Panc1 (cell line): ENCODE data around the gene CFAP100. TPM values are rescaled to one million over a fixed set of nuclear protein-coding genes. Genes with fewer than 3 reads are reported as not detected.

Experiments used
- ATAC-seq: fragments of 200-7000 bp; cut with Tn5 transposase; 2 replicates; pipeline ENCODE4 v1.9.1; 2020; ENCODE audit warnings: mild to moderate bottlenecking, moderate library complexity
- BruUV-seq: library from RNA; stranded (reverse); fragments of 400-500 nt; replicated peaks from 2 replicates; lab custom pipeline; 2021; lab: Mats Ljungman, UMichigan
- CTCF ChIA-PET: fragments of 300-600 bp; sonication (Branson Sonifier 250); formaldehyde crosslinking; loops from one replicate; lab custom pipeline; 2022; ENCODE audit warnings: antibody characterized with exemption; lab: Charles Lee
- POLR2A ChIA-PET: fragments of 300-600 bp; sonication (Branson Sonifier 250); formaldehyde crosslinking; loops from one replicate; lab custom pipeline; 2022; ENCODE audit warnings: antibody characterized with exemption; lab: Charles Lee
- DNase-seq: peaks from one replicate; pipeline ENCODE4 v3.0.0-alpha.2; 2010; ENCODE audit warnings: low read depth, low spot score
- H3K27ac ChIP-seq: 2 replicates; pipeline ENCODE4 v1.5.1; 2011; ENCODE audit warnings: mild to moderate bottlenecking, low read length, inconsistent platforms
- H3K27me3 ChIP-seq: fragments of 200-500 bp; sonication (Bioruptor generic); 2 replicates; pipeline ENCODE4 v1.6.0; 2014; ENCODE audit warnings: low read length, inconsistent platforms; ENCODE audit not compliant: control insufficient read depth, insufficient read depth
- H3K36me3 ChIP-seq: fragments of 200-500 bp; sonication (Bioruptor generic); 2 replicates; pipeline ENCODE4 v1.5.1; 2014; ENCODE audit warnings: inconsistent platforms, mild to moderate bottlenecking, low read length, moderate library complexity; ENCODE audit not compliant: control insufficient read depth, insufficient read depth
- H3K4me1 ChIP-seq: 2 replicates; pipeline ENCODE4 v1.5.1; 2011; ENCODE audit warnings: inconsistent platforms, mild to moderate bottlenecking, low read length, moderate library complexity; ENCODE audit not compliant: control insufficient read depth, insufficient read depth
- H3K4me3 ChIP-seq, 2 experiments: 2 replicates each; pipeline ENCODE4 v1.5.1; 2011 to 2012; ENCODE audit warnings: low read depth in 2 of 2, low read length in 2 of 2, mild to moderate bottlenecking in 2 of 2, inconsistent platforms in 1 of 2, moderate library complexity in 1 of 2
- H3K9me3 ChIP-seq: fragments of 200-500 bp; sonication (Bioruptor generic); 2 replicates; pipeline ENCODE4 v1.5.1; 2014; ENCODE audit warnings: low read depth, mild to moderate bottlenecking, inconsistent platforms, low read length, moderate library complexity; ENCODE audit not compliant: control insufficient read depth, insufficient read depth
- CTCF ChIP-seq: fragments of 450-650 bp; IDR thresholded peaks from 2 replicates; pipeline ENCODE4 v1.5.1; 2017; ENCODE audit warnings: mild to moderate bottlenecking
- POLR2AphosphoS5 ChIP-seq: IDR thresholded peaks from 2 replicates; pipeline ENCODE4 v1.6.1; 2012; ENCODE audit warnings: mild to moderate bottlenecking, low read depth, low read length, moderate library complexity
- REST ChIP-seq, 2 experiments: IDR thresholded peaks; 2 replicates each; pipeline ENCODE4 v1.6.1; 2011 to 2012; ENCODE audit warnings: low read depth in 2 of 2, control low read depth in 1 of 2, low read length in 1 of 2, mild to moderate bottlenecking in 1 of 2, moderate library complexity in 1 of 2; ENCODE audit not compliant: insufficient read depth in 1 of 2
- SIN3A ChIP-seq: IDR thresholded peaks from 2 replicates; pipeline ENCODE4 v1.6.1; 2012; ENCODE audit warnings: low read depth, mild to moderate bottlenecking, low read length, moderate library complexity, borderline replicate concordance; ENCODE audit not compliant: insufficient read depth
- TCF7L2 ChIP-seq: IDR thresholded peaks from 2 replicates; pipeline ENCODE4 v1.6.1; 2011; ENCODE audit warnings: mild to moderate bottlenecking, low read depth, low read length, inconsistent platforms
- in situ Hi-C: cut with HindIII; loops from 2 replicates; pipeline ENCODE4 v1.10.0; 2016; ENCODE audit warnings: low sequenced_read_pairs, low pct_unique_long_range_greater_than_20kb
- intact Hi-C: fragments of 100-400 bp; cut with micrococcal nuclease; formaldehyde crosslinking; loops from one replicate; pipeline ENCODE4 v1.10.0; 2022; ENCODE audit not compliant: unreplicated experiment
- total RNA-seq: library from RNA; stranded (reverse); gene quantifications from one replicate; pipeline ENCODE4 v1.2.1, GENCODE V29; 2021; ENCODE audit not compliant: unreplicated experiment

Gene CFAP100
- total RNA-seq, 1 experiment from 2014 or later, result not detected

DNA sequence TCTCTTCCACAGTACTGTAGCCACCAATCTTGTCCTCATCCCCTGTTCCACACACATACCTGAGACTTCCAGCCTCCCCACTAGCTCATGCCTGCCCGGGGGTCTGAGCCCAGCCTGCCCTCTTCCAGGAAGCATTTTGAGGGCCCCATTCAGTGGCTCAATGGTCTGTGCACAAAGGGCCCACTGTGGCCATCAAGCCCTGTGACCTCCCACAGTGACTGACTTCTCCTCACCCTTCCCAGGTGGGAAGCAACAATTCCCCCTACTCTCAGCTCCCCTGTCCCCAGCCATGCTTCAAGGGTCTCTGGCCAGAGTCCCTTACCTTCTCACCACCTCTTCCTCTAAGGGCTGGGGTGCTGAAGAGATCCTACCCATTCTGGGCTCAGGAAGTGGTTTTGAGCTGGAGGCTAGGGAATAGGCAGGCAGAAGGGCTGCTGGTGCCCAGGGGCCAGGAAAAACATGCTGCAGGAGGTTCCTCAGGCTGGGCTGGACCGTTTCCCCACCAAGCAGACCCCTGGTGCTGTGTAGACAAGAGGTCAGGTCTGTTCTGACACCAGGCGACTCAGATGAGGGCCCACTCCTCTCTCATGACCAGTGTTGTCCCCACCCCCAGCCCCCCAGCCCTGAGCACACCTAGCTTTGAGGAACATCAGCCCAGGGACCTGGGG, 34.5 kb upstream of the CFAP100 start:
- Histone ChIP-seq H3K27ac (no peak overlapping the region), H3K9me3 (no peaks in the 10 kb centered on the region), H3K4me3 (no peak overlapping the region), H3K4me1 (peaks cover 13% of the 10 kb centered on the region), H3K36me3 (no peaks in the 10 kb centered on the region; the same call in 1 of the 2 replicates), H3K27me3 (peaks cover 26% of the 10 kb centered on the region)
- DNase-seq (no peak), ATAC-seq (no peak)
- in situ Hi-C loops, result no loop called here
- ChIA-PET CTCF (interaction anchor here (0.6 kb wide), 1 partner anchor 91 kb away, joined by 6 read pairs; no protein-coding TSS in a partner anchor), POLR2A (interaction anchor here (0.6 kb wide), 1 partner anchor 94 kb away, joined by 3 read pairs; no protein-coding TSS in a partner anchor)
- intact Hi-C loops, result no loop called here
- TF ChIP-seq SIN3A (no peak), POLR2AphosphoS5 (no peak), TCF7L2 (no peak), CTCF (no peak), REST (IDR thresholded peaks at IDR 0.05; ENCODE audit: insufficient read depth in 1 of 2, low read depth in 2 of 2, low read length in 1 of 2) (no peak)
- no TSS peak for BruUV-seq

GRCh38 chr3:126360714-126361060, 34.0 kb upstream of the CFAP100 start:
- peaks cover 13% of the 10 kb centered on the region for H3K4me1 ChIP-seq
- no peaks in the 10 kb centered on the region for H3K9me3 ChIP-seq
- no peak overlapping the region for H3K27ac ChIP-seq
- ChIA-PET CTCF (interaction anchor here (0.6 kb wide), 1 partner anchor 92 kb away, joined by 6 read pairs; no protein-coding TSS in a partner anchor), POLR2A (interaction anchor here (0.6 kb wide), 1 partner anchor 95 kb away, joined by 3 read pairs; no protein-coding TSS in a partner anchor)
- ATAC-seq (no peak), DNase-seq (no peak)
- no peak overlapping the region for H3K4me3 ChIP-seq
- H3K27me3 ChIP-seq, result peaks cover 24% of the 10 kb centered on the region
- TF ChIP-seq REST (IDR thresholded peaks at IDR 0.05; ENCODE audit: insufficient read depth in 1 of 2, low read depth in 2 of 2, low read length in 1 of 2), result no peak
- no peak for TF ChIP-seq TCF7L2
- TF ChIP-seq POLR2AphosphoS5, result no peak
- TF ChIP-seq SIN3A, result no peak
- no peak for TF ChIP-seq CTCF
- no TSS peak for BruUV-seq
- intact Hi-C loops (no loop called here), in situ Hi-C loops (no loop called here)
- no peaks in the 10 kb centered on the region; the same call in 1 of the 2 replicates for H3K36me3 ChIP-seq
